Hematopoietic multipotent progenitor cell treated with erythropoietin and hydrocortisone succinate and interleukin-3 and kit ligand, for 15 days (in vitro differentiated cells): ENCODE data around the gene CSNK1A1L.
A peak's percentile ranks its signal among the peaks of the same experiment; 100 is the strongest.

ENCODE experiments used
- DNase-seq: peaks from one replicate; pipeline ENCODE4 v3.0.0-alpha.2; 2015; ENCODE audit warnings: low spot score

CSNK1A1L gene

GRCh38 chr13:37105251-37105714 lies at the start of gene CSNK1A1L:
Gene CSNK1A1L (minus strand): TSS chr13:37105664. CDS start chr13:37105256, 408 bp downstream.
- DNase-seq: no peak

- no peak for DNase-seq
Measured at GRCh38 chr13:37149380-37149779, 43.9 kb upstream of the CSNK1A1L start.

- no peak for DNase-seq
Measured at GRCh38 chr13:37148501-37148900, 43.0 kb upstream of the CSNK1A1L start.

GRCh38 chr13:37144661-37145060 lies 39.2 kb upstream of the CSNK1A1L start:
- DNase-seq: no peak

GRCh38 chr13:37143911-37144310 lies 38.4 kb upstream of the CSNK1A1L start:
- no peak for DNase-seq

GRCh38 chr13:37142877-37143276 lies 37.4 kb upstream of the CSNK1A1L start:
- no peak for DNase-seq

GRCh38 chr13:37141011-37141410 lies 35.5 kb upstream of the CSNK1A1L start:
- no peak for DNase-seq

- DNase-seq: no peak
Measured at GRCh38 chr13:37139356-37139755, 33.9 kb upstream of the CSNK1A1L start.

- no peak for DNase-seq
Measured at GRCh38 chr13:37138926-37139325, 33.5 kb upstream of the CSNK1A1L start.

GRCh38 chr13:37138169-37138568 lies 32.7 kb upstream of the CSNK1A1L start:
- no peak for DNase-seq

GRCh38 chr13:37136633-37137032 lies 31.2 kb upstream of the CSNK1A1L start:
- DNase-seq: no peak

- no peak for DNase-seq
Measured at GRCh38 chr13:37136187-37136586, 30.7 kb upstream of the CSNK1A1L start.

- no peak for DNase-seq
Measured at GRCh38 chr13:37134411-37135041, 29.1 kb upstream of the CSNK1A1L start.

GRCh38 chr13:37132211-37132610 lies 26.7 kb upstream of the CSNK1A1L start:
- no peak for DNase-seq

- DNase-seq: no peak
Measured at GRCh38 chr13:37131092-37131491, 25.6 kb upstream of the CSNK1A1L start.

GRCh38 chr13:37129866-37130265 lies 24.4 kb upstream of the CSNK1A1L start:
- DNase-seq: no peak

GRCh38 chr13:37127691-37128241 lies 22.3 kb upstream of the CSNK1A1L start:
- no peak for DNase-seq

GRCh38 chr13:37123337-37123736 lies 17.9 kb upstream of the CSNK1A1L start:
- DNase-seq: no peak

- DNase-seq: peak; percentile 56
Measured at GRCh38 chr13:37118016-37118415, 12.6 kb upstream of the CSNK1A1L start.

- DNase-seq: no peak
Measured at GRCh38 chr13:37114250-37114649, 8.8 kb upstream of the CSNK1A1L start.

GRCh38 chr13:37113534-37113933 lies 8.1 kb upstream of the CSNK1A1L start:
- DNase-seq: no peak

GRCh38 chr13:37109051-37109678 lies 3.7 kb upstream of the CSNK1A1L start:
- peak; percentile 16 for DNase-seq

GRCh38 chr13:37107868-37108267 lies 2.4 kb upstream of the CSNK1A1L start:
- DNase-seq: no peak

- DNase-seq: no peak
Measured at GRCh38 chr13:37107456-37107855, 2.0 kb upstream of the CSNK1A1L start.
